SK-N-SH treated with all-trans-retinoic acid at 6 μM for 48 hours (cell line): ENCODE measurements around the gene MCTP2.

ENCODE experiments used
- ATAC-seq: fragments of 200-7000 bp; cut with Tn5 transposase; 3 replicates; pipeline ENCODE4 v1.9.1; 2020; ENCODE audit warnings: mild to moderate bottlenecking, moderate library complexity
- ARNTL ChIP-seq: fragments of 450-650 bp; formaldehyde crosslinking; IDR thresholded peaks from 2 replicates; pipeline ENCODE4 v1.5.0; 2020; ENCODE audit warnings: low read depth, mild to moderate bottlenecking, moderate library complexity, borderline replicate concordance
- BACH2 ChIP-seq: fragments of 250-450 bp; sonication (Bioruptor Pico); IDR thresholded peaks from 2 replicates; pipeline ENCODE4 v1.9.0; 2021; ENCODE audit warnings: mild to moderate bottlenecking, borderline replicate concordance
- CREB5 ChIP-seq: fragments of 250-450 bp; sonication (Bioruptor Pico); IDR thresholded peaks from 2 replicates; pipeline ENCODE4 v1.5.1; 2020; ENCODE audit warnings: low read depth, mild to moderate bottlenecking, moderate library complexity
- CSDC2 ChIP-seq: fragments of 250-450 bp; sonication (Bioruptor Pico); IDR thresholded peaks from 2 replicates; pipeline ENCODE4 v1.5.0; 2020; ENCODE audit warnings: mild to moderate bottlenecking, moderate library complexity
- CSRNP3 ChIP-seq: fragments of 250-450 bp; sonication (Bioruptor Pico); IDR thresholded peaks from 2 replicates; pipeline ENCODE4 v1.5.1; 2021; ENCODE audit warnings: mild to moderate bottlenecking, moderate library complexity
- ESRRG ChIP-seq: fragments of 250-450 bp; sonication (Bioruptor Pico); IDR thresholded peaks from 2 replicates; pipeline ENCODE4 v1.6.1; 2021; ENCODE audit warnings: mild to moderate bottlenecking
- ISL1 ChIP-seq: fragments of 250-450 bp; sonication (Bioruptor Pico); IDR thresholded peaks from 2 replicates; pipeline ENCODE4 v2.1.2; 2022; ENCODE audit warnings: mild to moderate bottlenecking, moderate library complexity
- OSR1 ChIP-seq: fragments of 250-450 bp; sonication (Bioruptor Pico); IDR thresholded peaks from 2 replicates; pipeline ENCODE4 v1.8.0; 2022; ENCODE audit warnings: moderate library complexity, mild to moderate bottlenecking, inconsistent platforms
- PATZ1 ChIP-seq: fragments of 250-450 bp; sonication (Bioruptor Pico); IDR thresholded peaks from 2 replicates; pipeline ENCODE4 v1.8.0; 2020; ENCODE audit warnings: mild to moderate bottlenecking, moderate library complexity, borderline replicate concordance
- POU6F1 ChIP-seq: fragments of 250-450 bp; sonication (Bioruptor Pico); IDR thresholded peaks from 2 replicates; pipeline ENCODE4 v1.8.0; 2021; ENCODE audit warnings: low read depth, mild to moderate bottlenecking, moderate library complexity, borderline replicate concordance
- PPARA ChIP-seq: fragments of 250-450 bp; sonication (Bioruptor Pico); IDR thresholded peaks from 2 replicates; pipeline ENCODE4 v1.5.0; 2020; ENCODE audit warnings: mild to moderate bottlenecking, borderline replicate concordance
- RARB ChIP-seq: fragments of 250-450 bp; sonication (Bioruptor Pico); IDR thresholded peaks from 2 replicates; pipeline ENCODE4 v1.8.0; 2021; ENCODE audit warnings: mild to moderate bottlenecking, moderate library complexity
- SNAI2 ChIP-seq: fragments of 250-450 bp; sonication (Bioruptor Pico); IDR thresholded peaks from 2 replicates; pipeline ENCODE4 v1.5.0; 2020; ENCODE audit warnings: mild to moderate bottlenecking, moderate library complexity
- TCF4 ChIP-seq: fragments of 250-450 bp; sonication (Bioruptor Pico); IDR thresholded peaks from 2 replicates; pipeline ENCODE4 v1.8.0; 2021; ENCODE audit warnings: mild to moderate bottlenecking, moderate library complexity, borderline replicate concordance
- TSHZ2 ChIP-seq: fragments of 250-450 bp; sonication (Bioruptor Pico); IDR thresholded peaks from 2 replicates; pipeline ENCODE4 v1.5.0; 2020; ENCODE audit warnings: mild to moderate bottlenecking, moderate library complexity
- ZC3H10 ChIP-seq: fragments of 250-450 bp; sonication (Bioruptor Pico); IDR thresholded peaks from 2 replicates; pipeline ENCODE4 v1.5.1; 2021; ENCODE audit warnings: mild to moderate bottlenecking, moderate library complexity
- ZFP30 ChIP-seq: fragments of 450-650 bp; formaldehyde crosslinking; IDR thresholded peaks from 2 replicates; pipeline ENCODE4 v1.5.0; 2022; ENCODE audit warnings: mild to moderate bottlenecking, moderate library complexity
- ZNF565 ChIP-seq: fragments of 450-650 bp; formaldehyde crosslinking; conservative IDR thresholded peaks from 2 replicates; pipeline ENCODE4 v1.5.0; 2020; ENCODE audit warnings: low read depth, mild to moderate bottlenecking, moderate library complexity
- ZNF70 ChIP-seq: fragments of 450-650 bp; formaldehyde crosslinking; IDR thresholded peaks from 2 replicates; pipeline ENCODE4 v1.5.0; 2020; ENCODE audit warnings: mild to moderate bottlenecking, moderate library complexity
- ZNF8 ChIP-seq: fragments of 450-650 bp; formaldehyde crosslinking; IDR thresholded peaks from 2 replicates; pipeline ENCODE4 v1.5.0; 2020; ENCODE audit warnings: mild to moderate bottlenecking, moderate library complexity

MCTP2 gene

GRCh38 chr15:94367726-94368535 is 136.6 kb downstream of the MCTP2 start:
- TF ChIP-seq PATZ1 (no peak), ZNF565 (CRISPR knock-in tag) (no peak), ARNTL (no peak), ZNF8 (no peak), BACH2 (no peak), POU6F1 (CRISPR knock-in tag) (no peak), TCF4 (CRISPR knock-in tag) (no peak), SNAI2 (CRISPR knock-in tag) (no peak), ESRRG (no peak), TSHZ2 (CRISPR knock-in tag) (no peak), ZNF70 (CRISPR knock-in tag) (no peak), OSR1 (CRISPR knock-in tag) (no peak), CSDC2 (CRISPR knock-in tag) (no peak)
- no peak for ATAC-seq

GRCh38 chr15:94370206-94370935 is 139.0 kb downstream of the MCTP2 start:
- TF ChIP-seq ZNF565 (CRISPR knock-in tag), result no peak
- TF ChIP-seq PPARA (CRISPR knock-in tag), result no peak
- TF ChIP-seq OSR1 (CRISPR knock-in tag), result no peak
- TF ChIP-seq CSDC2 (CRISPR knock-in tag), result no peak
- TF ChIP-seq CSRNP3, result no peak
- TF ChIP-seq ARNTL, result no peak
- TF ChIP-seq ESRRG, result no peak
- TF ChIP-seq RARB (CRISPR knock-in tag), result no peak
- no peak for TF ChIP-seq ZNF70 (CRISPR knock-in tag)
- no peak for TF ChIP-seq ISL1 (CRISPR knock-in tag)
- TF ChIP-seq POU6F1 (CRISPR knock-in tag), result no peak
- no peak for TF ChIP-seq TSHZ2 (CRISPR knock-in tag)
- no peak for TF ChIP-seq ZFP30 (CRISPR knock-in tag)
- no peak for TF ChIP-seq ZC3H10 (CRISPR knock-in tag)
- no peak for TF ChIP-seq SNAI2 (CRISPR knock-in tag)
- TF ChIP-seq PATZ1, result no peak
- TF ChIP-seq CREB5, result no peak
- no peak for ATAC-seq
